Right cardiac atrium (tissue), 5 donors: Measurements from ENCODE around the gene S100A8. TPM values are rescaled to one million over a fixed set of nuclear protein-coding genes. Genes with fewer than 3 reads are reported as not detected.
"Not testable (repeated sequence)": the region's sequence is repeated elsewhere in the genome, so short reads cannot be mapped to it uniquely, and the experiment has no call there.

Experiments used
- ATAC-seq, 2 donors: fragments of 200-7000 bp; cut with Tn5 transposase; one replicate each; pipeline versions ENCODE4 v1.8.0 to v1.9.1; 2020; ENCODE audit warnings: moderate library complexity in 2 of 2, mild to moderate bottlenecking in 1 of 2
- DNase-seq, 3 donors: peaks; one replicate each; pipeline ENCODE4 v3.0.0-alpha.2; 2020
- H3K27ac ChIP-seq: one replicate; pipeline ENCODE4 v1.5.1; 2013; ENCODE audit warnings: mild to moderate bottlenecking, low read length, control low read depth, moderate library complexity
- H3K27me3 ChIP-seq: one replicate; pipeline ENCODE4 v1.6.1; 2013; ENCODE audit not compliant: control insufficient read depth, insufficient read depth
- H3K4me1 ChIP-seq: one replicate; pipeline ENCODE4 v1.6.1; 2013; ENCODE audit warnings: low read length; ENCODE audit not compliant: control insufficient read depth, insufficient read depth
- H3K4me3 ChIP-seq: one replicate; pipeline ENCODE4 v1.5.1; 2013; ENCODE audit warnings: low read length, control low read depth
- H3K9me3 ChIP-seq: one replicate; pipeline ENCODE4 v1.6.1; 2013; ENCODE audit warnings: low read length; ENCODE audit not compliant: control insufficient read depth
- WGBS: extraction: QIAGEN DNeasy Blood & Tissue Kit; methylation state at CpG from one replicate; pipeline ENCODE4 v1.1.7; 2013; 5-methylcytosine and 5-hydroxymethylcytosine counted together
- intact Hi-C, 4 donors: fragments of 100-400 bp; cut with DNase I; formaldehyde crosslinking; loops; one replicate each; pipeline versions ENCODE4 v1.11.0 to v1.14.0; 2022 to 2023
- polyA plus RNA-seq: library from polyadenylated mRNA; stranded (reverse); fragments of 200-250 nt; gene quantifications from one replicate; pipeline ENCODE4 v1.2.3, GENCODE V29; 2013
- total RNA-seq, 4 donors: library from RNA; stranded (reverse); fragmentation: NEBNext Ultra II Directional; extraction: Animal tissue kit (Norgen Biotek cat#: 25700); gene quantifications; one replicate each; pipeline ENCODE4 v1.2.1, GENCODE V29; 2021
- donor health status: healthy with polysubstance abuse.
- donor health status: DM: no; HTN: yes; CAD: no.
- donor health status: DM: no; HTN: no; CAD: no.
- donor health status: DM: no; HTN: yes; CAD: no; lungs with severe emphysema.
- donor health status: DM: yes; HTN: yes; CAD: no.

Gene S100A8
- total and polyA plus RNA-seq, 5 donors: 27.5 to 98.1 (median 64.0) TPM

- DNase-seq: no peak
- Histone ChIP-seq H3K4me3 (no peak overlapping the region), H3K27ac (no peak overlapping the region), H3K4me1 (no peaks in the 10 kb centered on the region), H3K27me3 (peaks cover 2% of the 10 kb centered on the region), H3K9me3 (no peaks in the 10 kb centered on the region)
- no peak for ATAC-seq
- 80% methylated on average over 2 of the region's 2 CpGs for WGBS
- intact Hi-C loops: no loop called here
These were observed 39.3 kb upstream of the S100A8 start for GRCh38 chr1:153430166-153430553.

- peaks cover 2% of the 10 kb centered on the region for H3K27me3 ChIP-seq
- H3K4me1 ChIP-seq: no peaks in the 10 kb centered on the region
- no peaks in the 10 kb centered on the region for H3K9me3 ChIP-seq
- 65% methylated on average over 7 of the region's 7 CpGs for WGBS
- no peak for DNase-seq
- intact Hi-C loops: no loop called here
- no peak for ATAC-seq
- H3K27ac ChIP-seq: no peak overlapping the region
- no peak overlapping the region for H3K4me3 ChIP-seq
These were observed 38.6 kb upstream of the S100A8 start for GRCh38 chr1:153429266-153430165.

- Histone ChIP-seq H3K4me1 (no peaks in the 10 kb centered on the region), H3K27me3 (peaks cover 2% of the 10 kb centered on the region), H3K4me3 (no peak overlapping the region), H3K27ac (no peak overlapping the region), H3K9me3 (no peaks in the 10 kb centered on the region)
- intact Hi-C loops: no loop called here
- no peak for DNase-seq
- 44% methylated on average over 6 of the region's 6 CpGs for WGBS
- ATAC-seq: no peak
These were observed 37.9 kb upstream of the S100A8 start for GRCh38 chr1:153428791-153429190.

GRCh38 chr1:153428073-153428638 is 37.3 kb upstream of the S100A8 start:
- DNase-seq (no peak), ATAC-seq (no peak)
- Histone ChIP-seq H3K27ac (no peak overlapping the region), H3K9me3 (no peaks in the 10 kb centered on the region), H3K4me1 (no peaks in the 10 kb centered on the region), H3K27me3 (peaks cover 2% of the 10 kb centered on the region), H3K4me3 (no peak overlapping the region)
- WGBS: 75% methylated on average over 12 of the region's 12 CpGs
- intact Hi-C loops: no loop called here

GRCh38 chr1:153426809-153427208 is 35.9 kb upstream of the S100A8 start:
- intact Hi-C loops: no loop called here
- 22% methylated on average over 1 of the region's 1 CpG for WGBS
- DNase-seq (no peak), ATAC-seq (no peak)
- no peak overlapping the region for H3K27ac ChIP-seq
- H3K9me3 ChIP-seq: no peaks in the 10 kb centered on the region
- peaks cover 2% of the 10 kb centered on the region for H3K27me3 ChIP-seq
- no peaks in the 10 kb centered on the region for H3K4me1 ChIP-seq
- no peak overlapping the region for H3K4me3 ChIP-seq

GRCh38 chr1:153422450-153423068 is 31.7 kb upstream of the S100A8 start:
- no peaks in the 10 kb centered on the region for H3K9me3 ChIP-seq
- peak; percentile 64 to 87 (median 78) for DNase-seq
- intact Hi-C loops: no loop called here
- no peak overlapping the region for H3K4me3 ChIP-seq
- no peaks in the 10 kb centered on the region for H3K4me1 ChIP-seq
- no peak overlapping the region for H3K27ac ChIP-seq
- peaks cover 2% of the 10 kb centered on the region for H3K27me3 ChIP-seq
- 5% methylated on average over 6 of the region's 6 CpGs for WGBS
- peak in 1 of 2 donors; percentile 55 for ATAC-seq

GRCh38 chr1:153420306-153420705 is 29.4 kb upstream of the S100A8 start:
- no peak for DNase-seq
- Histone ChIP-seq H3K4me1 (no peaks in the 10 kb centered on the region), H3K4me3 (no peak overlapping the region), H3K27me3 (no peaks in the 10 kb centered on the region), H3K9me3 (no peaks in the 10 kb centered on the region), H3K27ac (no peak overlapping the region)
- ATAC-seq: no peak
- WGBS: 46% methylated on average over 2 of the region's 2 CpGs
- intact Hi-C loops: no loop called here

- ATAC-seq, H3K9me3 ChIP-seq, intact Hi-C loops, H3K4me1 ChIP-seq, DNase-seq, H3K27me3 ChIP-seq, H3K4me3 ChIP-seq, H3K27ac ChIP-seq: not testable (repeated sequence)
- 50% methylated on average over 2 of the region's 2 CpGs for WGBS
These were observed 28.5 kb upstream of the S100A8 start for GRCh38 chr1:153419436-153419793.

GRCh38 chr1:153418758-153419435 is 28.0 kb upstream of the S100A8 start:
- H3K27me3 ChIP-seq, ATAC-seq, H3K9me3 ChIP-seq, H3K27ac ChIP-seq, H3K4me1 ChIP-seq, DNase-seq, intact Hi-C loops, H3K4me3 ChIP-seq: not testable (repeated sequence)
- whole genome bisulfite sequencing: 67% methylated on average over 7 of the region's 7 CpGs

- WGBS: 71% methylated on average over 12 of the region's 12 CpGs
- peaks cover 2% of the 10 kb centered on the region for H3K9me3 ChIP-seq
These were observed 26.4 kb upstream of the S100A8 start for GRCh38 chr1:153417136-153417888.

More at GRCh38 chr1:153417136-153417888, 26.4 kb upstream of the S100A8 start:
- ATAC-seq (no peak), DNase-seq (no peak)
- intact Hi-C loops: no loop called here
- H3K4me1 ChIP-seq: no peaks in the 10 kb centered on the region
- H3K4me3 ChIP-seq: no peak overlapping the region
- H3K27ac ChIP-seq: no peak overlapping the region
- no peaks in the 10 kb centered on the region for H3K27me3 ChIP-seq
